ENCODE results near the gene NAB1.

The NAB1 gene

GRCh38 chr2:190677255-190677654 lies 28.4 kb downstream of the NAB1 start:
- Mint-ChIP-seq H3K27me3 (no peaks in the 10 kb centered on the region), H3K27ac (no peak overlapping the region), H3K36me3 (ENCODE audit: low read depth) (peaks cover 50% of the 10 kb centered on the region), H3K4me3 (no peak overlapping the region), H3K9me3 (no peaks in the 10 kb centered on the region), H3K4me1 (ENCODE audit: low read depth) (peaks cover 63% of the 10 kb centered on the region)

GRCh38 chr2:190678444-190679162 lies 29.7 kb downstream of the NAB1 start:
- H3K4me1 Mint-ChIP-seq (ENCODE audit: low read depth): peaks cover 59% of the 10 kb centered on the region

GRCh38 chr2:190679391-190679790 lies 30.5 kb downstream of the NAB1 start:
- Mint-ChIP-seq H3K27ac (peak overlapping the region; percentile 39), H3K27me3 (no peaks in the 10 kb centered on the region), H3K9me3 (no peaks in the 10 kb centered on the region), H3K4me3 (peak overlapping the region; percentile 53), H3K36me3 (ENCODE audit: low read depth) (peaks cover 36% of the 10 kb centered on the region), H3K4me1 (ENCODE audit: low read depth) (peaks cover 51% of the 10 kb centered on the region)

More at GRCh38 chr2:190678444-190679162, 29.7 kb downstream of the NAB1 start:
- Mint-ChIP-seq H3K27ac (peak overlapping the region; percentile 90), H3K4me3 (peak overlapping the region; percentile 66), H3K9me3 (no peaks in the 10 kb centered on the region), H3K36me3 (ENCODE audit: low read depth) (peaks cover 40% of the 10 kb centered on the region), H3K27me3 (no peaks in the 10 kb centered on the region)

- H3K4me3 Mint-ChIP-seq: peak overlapping the region; percentile 53
- peaks cover 45% of the 10 kb centered on the region for H3K4me1 Mint-ChIP-seq (ENCODE audit: low read depth)
- H3K9me3 Mint-ChIP-seq: no peaks in the 10 kb centered on the region
- no peaks in the 10 kb centered on the region for H3K27me3 Mint-ChIP-seq
- H3K36me3 Mint-ChIP-seq (ENCODE audit: low read depth): peaks cover 38% of the 10 kb centered on the region
- peak overlapping the region; percentile 39 for H3K27ac Mint-ChIP-seq
These were observed 31.1 kb downstream of the NAB1 start for GRCh38 chr2:190679813-190680591.

- Mint-ChIP-seq H3K4me3 (no peak overlapping the region), H3K9me3 (no peaks in the 10 kb centered on the region), H3K4me1 (ENCODE audit: low read depth) (peaks cover 33% of the 10 kb centered on the region), H3K27me3 (no peaks in the 10 kb centered on the region), H3K27ac (no peak overlapping the region), H3K36me3 (ENCODE audit: low read depth) (peaks cover 45% of the 10 kb centered on the region)
These were observed 33.3 kb downstream of the NAB1 start for GRCh38 chr2:190682168-190682567.

GRCh38 chr2:190683802-190684201 lies 34.9 kb downstream of the NAB1 start:
- H3K27ac Mint-ChIP-seq: no peak overlapping the region
- H3K4me3 Mint-ChIP-seq: no peak overlapping the region
- H3K4me1 Mint-ChIP-seq (ENCODE audit: low read depth): peaks cover 21% of the 10 kb centered on the region
- H3K27me3 Mint-ChIP-seq: no peaks in the 10 kb centered on the region
- peaks cover 57% of the 10 kb centered on the region for H3K36me3 Mint-ChIP-seq (ENCODE audit: low read depth)
- H3K9me3 Mint-ChIP-seq: no peaks in the 10 kb centered on the region

- peaks cover 59% of the 10 kb centered on the region for H3K36me3 Mint-ChIP-seq (ENCODE audit: low read depth)
These were observed 36.0 kb downstream of the NAB1 start for GRCh38 chr2:190684931-190685330.

GRCh38 chr2:190685333-190685732 lies 36.5 kb downstream of the NAB1 start:
- Mint-ChIP-seq H3K27ac (no peak overlapping the region), H3K36me3 (ENCODE audit: low read depth) (peaks cover 59% of the 10 kb centered on the region), H3K4me3 (no peak overlapping the region), H3K9me3 (no peaks in the 10 kb centered on the region), H3K4me1 (ENCODE audit: low read depth) (peaks cover 6% of the 10 kb centered on the region), H3K27me3 (no peaks in the 10 kb centered on the region)

More at GRCh38 chr2:190684931-190685330, 36.0 kb downstream of the NAB1 start:
- Mint-ChIP-seq H3K27ac (no peak overlapping the region), H3K9me3 (no peaks in the 10 kb centered on the region), H3K4me1 (ENCODE audit: low read depth) (peaks cover 10% of the 10 kb centered on the region), H3K27me3 (no peaks in the 10 kb centered on the region), H3K4me3 (no peak overlapping the region)

- Mint-ChIP-seq H3K9me3 (no peaks in the 10 kb centered on the region), H3K27me3 (no peaks in the 10 kb centered on the region), H3K36me3 (ENCODE audit: low read depth) (peaks cover 38% of the 10 kb centered on the region), H3K27ac (peak overlapping the region; percentile 0), H3K4me3 (no peak overlapping the region), H3K4me1 (ENCODE audit: low read depth) (peaks cover 31% of the 10 kb centered on the region)
These were observed 44.8 kb downstream of the NAB1 start for GRCh38 chr2:190693533-190694232.

- Mint-ChIP-seq H3K4me3 (no peak overlapping the region), H3K27ac (no peak overlapping the region), H3K36me3 (ENCODE audit: low read depth) (peaks cover 32% of the 10 kb centered on the region), H3K27me3 (no peaks in the 10 kb centered on the region), H3K9me3 (no peaks in the 10 kb centered on the region), H3K4me1 (ENCODE audit: low read depth) (peaks cover 31% of the 10 kb centered on the region)
These were observed 45.6 kb downstream of the NAB1 start for GRCh38 chr2:190694479-190694878.

- peaks cover 2% of the 10 kb centered on the region for H3K27me3 Mint-ChIP-seq
- peaks cover 21% of the 10 kb centered on the region for H3K36me3 Mint-ChIP-seq (ENCODE audit: low read depth)
- peaks cover 31% of the 10 kb centered on the region for H3K4me1 Mint-ChIP-seq (ENCODE audit: low read depth)
- peak overlapping the region; percentile 6 for H3K4me3 Mint-ChIP-seq
- H3K27ac Mint-ChIP-seq: peak overlapping the region; percentile 80
- H3K9me3 Mint-ChIP-seq: no peaks in the 10 kb centered on the region
These were observed 46.9 kb downstream of the NAB1 start for GRCh38 chr2:190695739-190696138.

GRCh38 chr2:190696792-190697398 lies 48.0 kb downstream of the NAB1 start:
- H3K36me3 Mint-ChIP-seq (ENCODE audit: low read depth): peaks cover 12% of the 10 kb centered on the region
- no peak overlapping the region for H3K4me3 Mint-ChIP-seq
- H3K9me3 Mint-ChIP-seq: no peaks in the 10 kb centered on the region
- peaks cover 4% of the 10 kb centered on the region for H3K27me3 Mint-ChIP-seq
- H3K4me1 Mint-ChIP-seq (ENCODE audit: low read depth): peaks cover 35% of the 10 kb centered on the region
- H3K27ac Mint-ChIP-seq: no peak overlapping the region

- H3K27ac Mint-ChIP-seq: no peak overlapping the region
These were observed 48.5 kb downstream of the NAB1 start for GRCh38 chr2:190697421-190697820.

GRCh38 chr2:190698895-190699294 lies 50.0 kb downstream of the NAB1 start:
- Mint-ChIP-seq H3K36me3 (ENCODE audit: low read depth) (peaks cover under 1% of the 10 kb centered on the region), H3K4me1 (ENCODE audit: low read depth) (peaks cover 29% of the 10 kb centered on the region), H3K9me3 (no peaks in the 10 kb centered on the region), H3K4me3 (no peak overlapping the region), H3K27me3 (peaks cover 4% of the 10 kb centered on the region), H3K27ac (no peak overlapping the region)

More at GRCh38 chr2:190697421-190697820, 48.5 kb downstream of the NAB1 start:
- peaks cover 9% of the 10 kb centered on the region for H3K36me3 Mint-ChIP-seq (ENCODE audit: low read depth)
- no peak overlapping the region for H3K4me3 Mint-ChIP-seq
- H3K4me1 Mint-ChIP-seq (ENCODE audit: low read depth): peaks cover 38% of the 10 kb centered on the region
- no peaks in the 10 kb centered on the region for H3K9me3 Mint-ChIP-seq
- peaks cover 4% of the 10 kb centered on the region for H3K27me3 Mint-ChIP-seq

All from stimulated activated naive CD8-positive, alpha-beta T cell treated with anti-CD3 and anti-CD28 coated beads, Interleukin-15, Interleukin-2, amounts not matched to agents 100 ng/mL and 50 ng/mL, for 24 hours (primary cell).